ENCODE data around the gene EXOC3L2. TPM values are rescaled to one million over a fixed set of nuclear protein-coding genes. Genes with fewer than 3 reads are reported as not detected.
"Not testable (repeated sequence)": the region's sequence is repeated elsewhere in the genome, so short reads cannot be mapped to it uniquely, and the experiment has no call there.

Gene EXOC3L2
- total RNA-seq, 1 donor from 2014 or later = not detected

DNA sequence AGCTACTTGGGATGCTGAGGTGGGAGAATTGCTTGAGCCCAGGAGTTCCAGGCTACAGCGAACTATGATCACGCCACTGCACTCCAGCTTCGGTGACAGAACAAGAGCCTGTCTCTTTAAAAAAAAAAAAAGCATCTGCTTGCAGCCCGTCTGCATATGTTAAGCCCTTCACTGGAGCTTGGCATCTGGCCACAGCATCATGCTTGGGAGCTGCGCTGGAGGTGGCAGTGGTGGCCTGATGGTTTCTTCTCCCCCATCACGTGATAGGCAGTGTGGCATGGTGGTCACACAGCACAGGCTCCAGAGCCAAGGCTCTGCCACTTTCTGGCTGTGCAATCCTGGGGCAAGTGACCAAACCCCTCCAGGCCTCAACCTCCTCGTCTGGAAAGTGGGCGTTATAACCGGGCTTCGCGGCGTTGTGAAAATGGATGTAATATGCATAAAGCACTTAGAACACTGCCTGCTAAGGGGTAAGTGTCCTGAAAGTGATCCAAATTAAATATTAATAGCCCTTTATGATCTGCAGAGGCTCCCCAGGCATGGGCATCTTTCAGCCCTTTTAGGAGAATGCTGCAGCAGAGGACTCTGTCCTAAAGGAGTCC lies 30.3 kb upstream of the EXOC3L2 start:
- no peak for FAIRE-seq
- peaks cover 23% of the 10 kb centered on the region for H3K36me3 ChIP-seq (ENCODE audit: control insufficient read depth, insufficient read depth, low read length)

DNA sequence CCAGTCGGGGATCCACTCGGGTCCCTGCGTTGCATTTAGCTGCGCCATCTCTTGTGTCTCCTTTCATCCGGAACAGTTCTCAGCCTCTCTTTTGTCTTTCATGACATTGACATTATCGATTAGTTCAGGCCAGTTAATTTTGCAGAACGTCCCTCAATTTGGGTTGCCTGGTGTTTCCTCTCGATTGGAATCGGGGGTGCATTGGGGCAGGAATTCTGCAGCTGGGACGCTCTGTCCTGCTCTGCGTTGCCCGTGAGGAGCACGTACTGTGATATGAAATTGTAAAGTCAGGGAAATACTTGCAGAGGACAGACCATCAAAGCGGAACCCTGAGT lies 28.3 kb upstream of the EXOC3L2 start:
- TF ChIP-seq, protein P1, sequence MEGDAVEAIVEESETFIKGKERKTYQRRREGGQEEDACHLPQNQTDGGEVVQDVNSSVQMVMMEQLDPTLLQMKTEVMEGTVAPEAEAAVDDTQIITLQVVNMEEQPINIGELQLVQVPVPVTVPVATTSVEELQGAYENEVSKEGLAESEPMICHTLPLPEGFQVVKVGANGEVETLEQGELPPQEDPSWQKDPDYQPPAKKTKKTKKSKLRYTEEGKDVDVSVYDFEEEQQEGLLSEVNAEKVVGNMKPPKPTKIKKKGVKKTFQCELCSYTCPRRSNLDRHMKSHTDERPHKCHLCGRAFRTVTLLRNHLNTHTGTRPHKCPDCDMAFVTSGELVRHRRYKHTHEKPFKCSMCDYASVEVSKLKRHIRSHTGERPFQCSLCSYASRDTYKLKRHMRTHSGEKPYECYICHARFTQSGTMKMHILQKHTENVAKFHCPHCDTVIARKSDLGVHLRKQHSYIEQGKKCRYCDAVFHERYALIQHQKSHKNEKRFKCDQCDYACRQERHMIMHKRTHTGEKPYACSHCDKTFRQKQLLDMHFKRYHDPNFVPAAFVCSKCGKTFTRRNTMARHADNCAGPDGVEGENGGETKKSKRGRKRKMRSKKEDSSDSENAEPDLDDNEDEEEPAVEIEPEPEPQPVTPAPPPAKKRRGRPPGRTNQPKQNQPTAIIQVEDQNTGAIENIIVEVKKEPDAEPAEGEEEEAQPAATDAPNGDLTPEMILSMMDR (IDR thresholded peaks at IDR 0.05; ENCODE audit: insufficient read depth, low read length, severe bottlenecking) = no peak
- H3K36me3 ChIP-seq (ENCODE audit: control insufficient read depth, insufficient read depth, low read length) = peaks cover 25% of the 10 kb centered on the region
- no peak for FAIRE-seq
- H3K27me3 ChIP-seq (ENCODE audit: control insufficient read depth, insufficient read depth, low read length) = no peaks in the 10 kb centered on the region
- DNase-seq (ENCODE audit: low read depth) = no peak
- H3K4me3 ChIP-seq (ENCODE audit: low read depth, low read length) = no peak overlapping the region

More for the DNA sequence above, 30.3 kb upstream of the EXOC3L2 start:
- Histone ChIP-seq H3K4me3 (ENCODE audit: low read depth, low read length) (no peak overlapping the region), H3K27me3 (ENCODE audit: control insufficient read depth, insufficient read depth, low read length) (no peaks in the 10 kb centered on the region)
- TF ChIP-seq, protein P1 (IDR thresholded peaks at IDR 0.05; ENCODE audit: insufficient read depth, low read length, severe bottlenecking) = no peak
- no peak for DNase-seq (ENCODE audit: low read depth)

DNA sequence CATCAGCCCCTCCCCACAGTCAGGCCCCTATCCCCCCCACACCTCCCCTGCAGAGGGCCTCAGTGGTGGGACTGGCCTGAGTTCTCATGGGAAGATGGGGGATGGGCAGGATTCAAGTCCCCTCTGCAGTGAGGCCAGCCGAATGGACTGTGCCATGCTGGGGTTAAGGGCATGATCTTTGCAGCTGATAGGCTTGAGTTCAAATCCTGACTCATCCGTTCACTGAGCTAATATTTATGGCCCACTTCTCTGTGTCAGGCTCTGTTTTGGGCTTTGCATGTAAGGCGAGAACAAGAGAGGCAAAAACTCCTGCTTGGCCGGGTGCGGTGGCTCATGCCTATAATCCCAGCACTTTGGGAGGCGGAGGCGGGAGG lies 26.5 kb upstream of the EXOC3L2 start:
- no peak for FAIRE-seq
- TF ChIP-seq, protein P1 (IDR thresholded peaks at IDR 0.05; ENCODE audit: insufficient read depth, low read length, severe bottlenecking) = no peak
- Histone ChIP-seq H3K36me3 (ENCODE audit: control insufficient read depth, insufficient read depth, low read length) (peaks cover 22% of the 10 kb centered on the region), H3K27me3 (ENCODE audit: control insufficient read depth, insufficient read depth, low read length) (no peaks in the 10 kb centered on the region), H3K4me3 (ENCODE audit: low read depth, low read length) (no peak overlapping the region)
- no peak for DNase-seq (ENCODE audit: low read depth)

DNA sequence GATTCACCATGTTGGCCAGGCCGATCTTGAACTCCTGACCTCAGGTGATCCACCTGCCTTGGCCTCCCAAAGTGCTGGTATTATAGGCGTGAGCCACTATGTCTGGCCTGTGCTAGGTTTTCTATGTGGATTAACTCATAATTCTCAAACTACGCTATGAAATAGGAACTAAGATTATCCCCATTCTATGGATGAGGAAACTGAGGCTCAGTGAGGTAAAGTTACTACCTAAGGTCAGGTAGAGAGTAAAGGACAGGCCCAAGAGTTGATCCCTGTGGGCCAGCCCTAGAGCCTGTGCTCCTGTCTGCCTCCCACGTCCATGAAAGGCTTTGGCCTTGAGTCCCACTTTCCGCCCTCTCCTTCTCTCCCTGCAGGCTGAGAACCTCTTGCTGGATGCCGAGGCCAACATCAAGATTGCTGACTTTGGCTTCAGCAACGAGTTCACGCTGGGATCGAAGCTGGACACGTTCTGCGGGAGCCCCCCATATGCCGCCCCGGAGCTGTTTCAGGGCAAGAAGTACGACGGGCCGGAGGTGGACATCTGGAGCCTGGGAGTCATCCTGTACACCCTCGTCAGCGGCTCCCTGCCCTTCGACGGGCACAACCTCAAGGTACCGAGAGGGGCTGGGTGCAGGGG lies 26.0 kb upstream of the EXOC3L2 start:
- TF ChIP-seq, protein P1 (IDR thresholded peaks at IDR 0.05; ENCODE audit: insufficient read depth, low read length, severe bottlenecking) = no peak
- FAIRE-seq (no peak), DNase-seq (ENCODE audit: low read depth) (no peak)
- H3K4me3 ChIP-seq (ENCODE audit: low read depth, low read length) = no peak overlapping the region
- H3K27me3 ChIP-seq (ENCODE audit: control insufficient read depth, insufficient read depth, low read length) = no peaks in the 10 kb centered on the region
- H3K36me3 ChIP-seq (ENCODE audit: control insufficient read depth, insufficient read depth, low read length) = peaks cover 21% of the 10 kb centered on the region

DNA sequence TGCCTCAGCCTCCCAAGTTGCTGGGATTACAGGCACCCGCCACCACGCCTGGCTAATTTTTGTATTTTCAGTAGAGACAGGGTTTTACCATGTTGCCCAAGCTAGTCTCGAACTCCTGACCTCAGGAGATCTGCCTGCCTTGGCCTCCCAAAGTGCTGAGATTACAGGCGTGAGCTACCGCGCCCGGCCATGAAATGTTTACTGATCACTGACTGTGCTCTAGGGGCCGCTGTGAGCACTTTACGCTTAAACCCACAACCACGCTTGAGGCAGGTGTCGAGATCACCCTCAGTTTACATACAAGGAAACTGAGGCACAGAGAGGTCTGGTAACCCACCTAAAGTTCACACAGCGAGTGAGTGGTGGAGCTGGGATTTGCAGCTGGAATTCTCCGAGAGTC lies 24.7 kb upstream of the EXOC3L2 start:
- not testable (repeated sequence) for H3K27me3 ChIP-seq (ENCODE audit: control insufficient read depth, insufficient read depth, low read length); FAIRE-seq; DNase-seq (ENCODE audit: low read depth); H3K4me3 ChIP-seq (ENCODE audit: low read depth, low read length)
- peaks cover 23% of the 10 kb centered on the region for H3K36me3 ChIP-seq (ENCODE audit: control insufficient read depth, insufficient read depth, low read length)

DNA sequence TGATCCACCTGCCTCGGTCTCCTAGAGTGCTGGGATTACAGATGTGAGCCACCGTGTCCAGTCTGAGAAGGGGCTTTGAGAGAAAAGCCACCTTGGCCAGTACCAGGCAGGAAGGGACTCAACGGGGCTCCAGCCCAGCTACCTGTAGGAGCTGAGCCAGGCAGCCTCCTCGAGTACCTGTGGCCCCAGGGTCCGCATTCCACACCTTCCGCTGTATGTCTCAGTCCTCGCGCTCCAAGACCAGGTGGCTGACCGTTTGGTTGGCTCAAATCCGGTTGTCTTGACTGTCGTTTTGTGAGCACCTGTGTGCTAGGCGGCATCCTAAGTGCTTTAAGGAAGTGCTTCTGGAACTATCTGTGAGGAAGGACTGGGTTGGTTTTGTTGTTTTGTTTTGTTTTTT lies 22.1 kb upstream of the EXOC3L2 start:
- H3K36me3 ChIP-seq (ENCODE audit: control insufficient read depth, insufficient read depth, low read length) = peaks cover 22% of the 10 kb centered on the region
- TF ChIP-seq, protein P1 (IDR thresholded peaks at IDR 0.05; ENCODE audit: insufficient read depth, low read length, severe bottlenecking) = no peak
- no peaks in the 10 kb centered on the region for H3K27me3 ChIP-seq (ENCODE audit: control insufficient read depth, insufficient read depth, low read length)
- no peak overlapping the region for H3K4me3 ChIP-seq (ENCODE audit: low read depth, low read length)
- FAIRE-seq (no peak), DNase-seq (ENCODE audit: low read depth) (no peak)

All from bronchial epithelial cell (primary cell).